ENCODE data around the gene RNASE11.
A peak's percentile ranks its signal among the peaks of the same experiment; 100 is the strongest.

The RNASE11 gene

GRCh38 chr14:20607617-20608016 lies 19.8 kb upstream of the RNASE11 start:
- H3K4me3 ChIP-seq (replicated peaks; ENCODE audit: low read depth, low read length), result no peak overlapping the region
- DNase-seq (ENCODE audit: low read depth), result no peak
- no peak for TF ChIP-seq CTCF (IDR thresholded peaks at IDR 0.05; ENCODE audit: low read length, missing control alignments)

- H3K4me3 ChIP-seq (replicated peaks; ENCODE audit: low read depth, low read length), result no peak overlapping the region
- DNase-seq (ENCODE audit: low read depth), result no peak
- TF ChIP-seq CTCF (IDR thresholded peaks at IDR 0.05; ENCODE audit: low read length, missing control alignments), result no peak
These were observed 19.1 kb upstream of the RNASE11 start for GRCh38 chr14:20606902-20607242.

- peak; percentile 70 for DNase-seq (ENCODE audit: low read depth)
- TF ChIP-seq CTCF (IDR thresholded peaks at IDR 0.05; ENCODE audit: low read length, missing control alignments), result peak; percentile 91
- H3K4me3 ChIP-seq (replicated peaks; ENCODE audit: low read depth, low read length), result no peak overlapping the region
These were observed 18.5 kb upstream of the RNASE11 start for GRCh38 chr14:20606190-20606901.

GRCh38 chr14:20603813-20604690 lies 16.3 kb upstream of the RNASE11 start:
- no peak for DNase-seq (ENCODE audit: low read depth)
- TF ChIP-seq CTCF (IDR thresholded peaks at IDR 0.05; ENCODE audit: low read length, missing control alignments), result no peak
- H3K4me3 ChIP-seq (replicated peaks; ENCODE audit: low read depth, low read length), result no peak overlapping the region

- no peak for DNase-seq (ENCODE audit: low read depth)
- H3K4me3 ChIP-seq (replicated peaks; ENCODE audit: low read depth, low read length), result no peak overlapping the region
- no peak for TF ChIP-seq CTCF (IDR thresholded peaks at IDR 0.05; ENCODE audit: low read length, missing control alignments)
These were observed 14.8 kb upstream of the RNASE11 start for GRCh38 chr14:20602583-20602982.

GRCh38 chr14:20601522-20601921 lies 13.7 kb upstream of the RNASE11 start:
- no peak overlapping the region for H3K4me3 ChIP-seq (replicated peaks; ENCODE audit: low read depth, low read length)
- no peak for TF ChIP-seq CTCF (IDR thresholded peaks at IDR 0.05; ENCODE audit: low read length, missing control alignments)
- DNase-seq (ENCODE audit: low read depth), result no peak
